Inflammatory macrophage (primary cell): ENCODE results near the gene MRPL36.
"Not testable (repeated sequence)": the region's sequence is repeated elsewhere in the genome, so short reads cannot be mapped to it uniquely, and the experiment has no call there.

Experiments
- DNase-seq, 2 donors: peaks; one replicate each; pipeline ENCODE4 v3.0.0-alpha.2; 2020 to 2022

Gene MRPL36

DNA sequence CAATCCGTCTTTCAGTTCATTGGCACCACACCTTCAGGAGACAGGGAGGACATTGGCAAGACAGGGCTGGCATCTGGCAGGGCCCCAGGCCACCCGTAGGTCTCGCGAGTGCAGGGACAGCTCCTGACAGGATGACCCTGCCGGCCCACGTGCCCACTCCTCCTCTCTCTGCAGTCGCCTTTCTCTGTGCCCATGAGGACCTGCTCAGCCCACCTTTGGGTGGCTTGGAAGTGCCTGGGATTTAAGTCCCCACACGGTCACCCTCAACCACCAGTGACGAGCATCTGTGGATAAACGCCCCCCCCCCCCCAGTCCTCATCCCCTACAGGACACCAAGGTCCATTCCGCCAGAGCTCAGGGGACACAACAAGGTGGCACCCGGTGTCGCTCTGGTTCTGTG is 4.1 kb downstream of the MRPL36 start:
- no peak for DNase-seq

GRCh38 chr5:1794901-1795290 is 4.7 kb downstream of the MRPL36 start:
- DNase-seq, result no peak

- no peak for DNase-seq
These were observed 5.4 kb downstream of the MRPL36 start for GRCh38 chr5:1793966-1794900.

DNA sequence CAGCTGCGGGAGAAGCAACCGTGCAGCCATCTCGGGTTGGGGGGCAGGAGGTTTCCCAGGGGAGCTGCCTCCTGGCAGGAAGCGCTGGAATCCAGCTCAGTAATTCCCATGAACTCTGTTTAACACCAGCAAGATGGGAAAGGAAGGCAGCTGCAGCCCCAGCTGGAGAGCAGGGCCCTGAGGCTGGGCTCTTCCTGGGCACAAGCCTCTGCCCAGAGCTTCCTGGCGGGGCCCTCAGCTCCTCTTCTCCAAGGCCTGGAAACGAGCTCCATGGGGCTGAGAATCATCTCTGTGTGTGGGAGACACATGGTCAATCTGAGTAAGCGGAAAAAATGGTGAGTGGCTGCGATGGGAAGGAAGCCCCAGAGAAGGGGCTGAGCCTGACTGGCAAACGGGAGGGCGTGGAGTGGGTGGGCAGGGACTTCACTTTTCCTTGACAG is 6.3 kb downstream of the MRPL36 start:
- peak; percentile 16 to 58 for DNase-seq

DNA sequence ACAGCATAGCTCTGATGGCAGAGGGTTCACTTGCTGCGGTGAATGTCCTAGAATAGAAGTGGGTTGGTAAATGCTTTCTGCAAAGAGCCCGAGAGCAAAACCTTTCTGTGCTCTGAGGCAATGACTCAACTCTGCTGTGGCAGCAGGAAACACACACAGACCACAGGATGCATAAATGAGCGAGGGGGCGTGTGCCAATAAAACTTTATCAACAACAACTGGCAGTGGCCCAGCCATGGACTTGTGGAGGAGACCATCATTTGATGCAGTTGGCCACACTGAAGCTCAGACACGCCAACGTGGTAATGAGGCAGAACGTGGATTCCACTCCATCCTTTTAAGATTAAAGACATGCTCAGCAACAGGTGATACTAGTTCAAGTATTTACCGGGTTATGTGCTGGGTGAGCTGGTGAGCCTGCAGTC is 6.8 kb downstream of the MRPL36 start:
- peak; percentile 17 to 50 for DNase-seq

DNA sequence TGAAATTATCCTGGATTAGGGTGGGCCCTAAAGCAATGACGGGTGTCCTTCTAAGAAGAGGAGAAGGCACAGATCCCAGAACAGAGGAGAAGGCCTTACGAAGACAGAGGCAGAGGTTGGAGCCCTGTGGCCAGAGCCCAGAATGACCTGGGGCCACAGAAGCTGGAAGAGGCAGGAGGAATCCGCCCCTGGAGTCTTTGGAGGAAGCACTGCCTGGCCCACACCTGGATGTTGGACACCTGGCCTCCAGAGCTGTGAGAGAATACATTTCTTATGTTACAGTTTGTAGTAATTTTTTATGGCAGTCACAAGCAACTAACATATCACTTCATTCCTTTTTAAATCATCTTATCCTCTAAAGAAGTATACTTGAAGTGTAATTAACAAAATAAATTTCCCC is 8.5 kb downstream of the MRPL36 start:
- no peak for DNase-seq

GRCh38 chr5:1789834-1790471 is 9.7 kb downstream of the MRPL36 start:
- DNase-seq, result no peak

GRCh38 chr5:1789438-1789833 is 10.2 kb downstream of the MRPL36 start:
- not testable (repeated sequence) for DNase-seq

GRCh38 chr5:1788828-1789227 is 10.8 kb downstream of the MRPL36 start:
- no peak for DNase-seq

DNA sequence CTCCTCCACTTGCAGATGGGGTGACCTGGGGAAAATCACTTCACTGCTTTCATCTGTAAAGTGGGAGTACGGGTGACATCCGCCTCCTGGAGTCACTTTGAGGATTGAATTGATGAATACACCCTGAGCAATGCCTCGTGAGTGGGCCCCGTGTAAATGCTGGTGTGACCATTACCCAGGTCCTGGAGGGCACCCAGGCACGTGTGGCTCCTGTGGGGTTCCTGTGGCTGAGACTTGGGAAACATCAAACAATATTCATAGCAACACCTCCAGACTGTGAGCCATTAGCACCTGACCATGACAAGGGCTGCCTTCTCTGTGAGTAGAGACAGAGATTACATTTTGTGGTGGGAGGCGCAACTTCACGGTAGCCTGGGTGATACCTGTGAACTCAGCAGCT is 11.4 kb downstream of the MRPL36 start:
- no peak for DNase-seq

DNA sequence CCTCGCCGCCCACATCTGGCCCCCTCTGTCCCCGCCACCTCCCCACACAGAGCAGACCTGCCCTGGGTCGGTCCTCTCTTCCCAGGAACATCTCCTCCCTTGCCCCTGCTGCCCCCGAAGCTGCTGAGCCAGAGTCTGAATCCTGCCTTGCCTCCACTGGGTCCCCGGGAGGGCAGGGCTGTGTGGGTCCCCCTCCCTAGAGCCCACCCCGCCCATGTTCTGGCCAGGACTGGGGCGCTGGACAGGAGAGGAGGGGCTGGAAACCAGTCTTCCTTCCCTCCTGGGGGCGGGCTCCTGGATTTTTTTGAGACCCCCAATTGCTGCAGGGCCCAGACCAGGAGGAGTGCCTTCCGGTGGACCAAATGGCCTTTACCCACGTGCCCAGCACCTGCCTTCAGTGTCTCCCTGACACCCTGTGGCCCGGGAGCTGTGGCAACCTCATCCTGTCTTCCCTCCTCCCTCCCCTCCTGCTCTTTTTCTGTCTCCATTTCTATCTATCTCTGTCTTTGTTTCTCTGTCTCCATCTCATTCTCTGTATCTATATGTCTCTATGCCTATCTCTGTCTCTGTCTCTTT is 12.1 kb downstream of the MRPL36 start:
- DNase-seq, result no peak

DNA sequence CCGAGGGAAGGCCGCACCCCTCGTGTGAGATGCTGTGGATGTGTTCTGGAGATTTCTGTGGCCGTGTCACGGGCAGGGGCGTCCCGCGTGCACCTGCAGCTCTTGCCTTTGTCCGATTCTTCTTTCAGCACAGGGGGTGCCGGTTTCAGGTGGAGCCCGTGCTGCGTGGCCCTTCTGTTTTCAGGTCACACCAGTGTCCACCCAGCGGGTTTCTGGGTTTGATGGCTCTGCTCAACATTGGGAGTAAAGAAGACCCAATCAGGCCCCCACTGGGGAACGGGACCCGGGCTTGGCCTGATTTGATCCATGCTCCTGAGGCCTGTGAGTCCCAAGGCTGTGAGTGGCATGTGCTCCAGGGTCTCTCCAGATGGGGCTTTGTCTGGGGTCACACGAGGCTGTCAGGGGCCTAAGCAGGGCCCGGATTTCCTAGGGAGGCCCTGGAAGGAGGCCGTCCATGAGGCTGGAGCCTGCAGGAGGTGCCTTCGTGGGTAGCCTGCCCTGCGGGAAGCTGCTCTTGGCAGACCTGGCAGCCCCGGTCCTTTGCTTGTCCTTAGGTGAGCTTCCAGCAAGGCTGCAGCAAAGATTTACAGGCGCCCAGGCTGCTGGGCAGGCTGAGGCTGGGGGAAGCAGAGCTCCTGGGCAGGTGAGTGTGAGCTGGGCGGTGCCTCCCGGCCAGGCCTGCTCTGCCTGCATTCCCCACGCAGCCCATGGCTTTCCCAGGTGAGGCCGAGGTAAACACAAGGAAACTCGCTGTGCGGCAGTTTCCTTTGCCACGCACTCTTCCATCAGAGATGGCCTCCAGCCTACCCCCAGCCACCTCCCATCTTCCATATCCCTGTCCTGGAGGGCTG is 12.8 kb downstream of the MRPL36 start:
- no peak for DNase-seq

DNA sequence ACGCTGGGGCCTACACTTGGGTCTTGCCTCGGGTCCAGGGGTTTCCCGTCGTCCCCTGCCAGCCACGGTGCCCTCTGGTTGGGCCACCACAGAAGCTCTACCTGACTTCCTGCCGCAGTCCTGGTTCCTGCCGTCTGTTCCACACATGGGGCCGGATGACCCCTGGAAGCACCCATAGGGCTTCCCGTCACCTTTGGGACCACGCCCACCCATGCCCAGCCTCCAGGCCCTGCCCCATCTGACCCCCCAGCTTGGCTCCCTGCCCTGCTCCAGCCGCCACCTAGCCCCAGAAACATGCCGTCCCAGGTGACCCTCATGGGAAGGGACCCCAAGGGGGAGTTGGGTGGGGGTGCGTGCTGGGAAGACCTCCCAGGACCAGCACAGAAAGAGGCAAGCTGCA is 13.7 kb downstream of the MRPL36 start:
- no peak for DNase-seq

DNA sequence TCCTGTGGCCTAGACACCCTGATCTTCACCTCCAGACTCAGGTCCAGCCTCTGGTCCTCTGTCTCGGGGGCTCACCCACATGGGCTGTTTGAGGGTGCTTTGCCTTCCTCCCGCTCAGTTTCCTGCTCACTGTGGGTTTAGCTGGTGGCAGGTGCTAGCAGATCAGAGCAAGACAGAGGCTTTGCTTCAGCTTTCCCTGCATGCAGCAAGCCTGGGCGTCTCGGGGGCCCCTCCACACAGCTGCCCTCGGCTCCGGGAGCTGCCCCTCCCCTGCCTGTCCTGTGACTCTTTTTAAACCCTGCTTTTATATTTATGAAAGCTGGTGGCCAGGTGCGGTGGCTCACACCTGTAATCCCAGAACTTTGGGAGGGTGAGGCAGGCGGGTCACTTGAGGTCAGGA is 14.6 kb downstream of the MRPL36 start:
- DNase-seq, result no peak

DNA sequence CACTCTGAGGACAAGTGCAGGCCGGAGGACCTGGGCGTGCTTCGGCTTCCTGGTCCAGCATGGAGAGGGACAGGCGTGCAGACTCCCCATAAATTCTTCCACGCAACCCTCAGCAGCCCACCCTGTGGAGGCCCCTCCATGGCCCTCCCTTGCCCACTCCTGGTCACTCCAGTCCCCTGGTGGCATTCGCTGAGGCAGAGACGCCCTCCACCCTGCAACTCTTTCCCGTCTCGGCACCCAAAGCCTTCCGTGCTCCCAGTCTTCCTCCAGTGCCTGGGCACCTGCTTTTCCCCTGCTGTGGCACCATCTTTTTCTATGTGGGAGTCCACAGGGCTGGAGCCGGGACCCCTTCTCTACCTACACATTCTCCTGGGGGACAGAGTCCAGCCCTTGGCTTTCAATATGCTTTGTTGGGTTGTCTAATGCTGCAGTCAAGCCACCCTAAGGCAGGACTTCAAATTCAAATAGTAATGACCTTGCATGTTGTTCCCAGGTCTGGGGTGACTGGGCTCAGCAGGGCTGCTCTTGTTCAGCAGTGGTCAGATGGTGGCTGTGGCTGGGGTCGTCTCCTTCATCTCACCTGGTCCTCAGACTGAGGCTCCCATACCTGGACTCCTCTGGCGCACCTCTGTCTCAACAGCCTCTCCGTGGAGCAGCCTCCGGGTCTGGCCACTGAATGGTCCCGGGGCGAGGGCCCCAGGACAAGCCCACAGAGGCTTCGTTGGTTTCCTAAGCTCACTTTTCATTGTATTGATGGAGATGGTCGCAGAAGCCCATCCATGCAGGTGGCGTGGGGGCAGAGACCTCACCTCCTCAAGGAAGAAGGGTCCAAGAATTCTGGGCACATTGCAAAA is 15.2 kb downstream of the MRPL36 start:
- no peak for DNase-seq

GRCh38 chr5:1783216-1783554 is 16.5 kb downstream of the MRPL36 start:
- no peak for DNase-seq

- DNase-seq, result no peak
These were observed 17.0 kb downstream of the MRPL36 start for GRCh38 chr5:1782385-1783215.

DNA sequence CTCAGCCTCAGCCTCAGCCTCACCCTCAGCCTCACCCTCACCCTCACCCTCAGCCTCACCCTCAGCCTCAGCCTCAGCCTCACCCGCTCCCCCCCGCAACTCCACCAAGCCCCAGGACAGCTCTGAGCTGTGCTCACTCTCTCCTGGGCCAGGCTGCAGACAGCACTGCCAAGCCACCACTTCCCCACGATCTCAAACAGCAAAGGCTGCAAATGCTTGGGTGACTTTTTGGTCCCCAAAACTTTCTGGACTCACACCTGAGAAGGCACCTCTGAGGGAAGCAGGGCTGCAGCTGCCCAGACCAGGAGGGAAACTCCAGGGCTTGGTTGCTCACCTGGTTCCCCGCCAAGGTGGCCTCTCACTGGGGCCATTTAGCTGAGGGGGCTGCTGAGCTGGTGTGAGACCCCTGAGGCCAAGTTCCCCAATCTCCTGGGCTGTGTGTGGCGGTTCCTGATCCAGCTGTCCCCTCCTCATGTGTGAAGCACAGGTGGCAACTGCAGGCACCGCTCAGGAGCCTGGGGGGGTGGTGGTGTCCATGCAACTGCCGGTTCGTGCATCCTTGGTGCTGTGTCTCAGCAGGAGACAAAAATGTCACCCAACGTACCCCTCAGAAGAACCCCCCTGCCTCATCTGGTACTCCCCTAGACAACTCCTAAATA is 17.8 kb downstream of the MRPL36 start:
- DNase-seq, result no peak

- no peak for DNase-seq
These were observed 18.5 kb downstream of the MRPL36 start for GRCh38 chr5:1781107-1781506.

DNA sequence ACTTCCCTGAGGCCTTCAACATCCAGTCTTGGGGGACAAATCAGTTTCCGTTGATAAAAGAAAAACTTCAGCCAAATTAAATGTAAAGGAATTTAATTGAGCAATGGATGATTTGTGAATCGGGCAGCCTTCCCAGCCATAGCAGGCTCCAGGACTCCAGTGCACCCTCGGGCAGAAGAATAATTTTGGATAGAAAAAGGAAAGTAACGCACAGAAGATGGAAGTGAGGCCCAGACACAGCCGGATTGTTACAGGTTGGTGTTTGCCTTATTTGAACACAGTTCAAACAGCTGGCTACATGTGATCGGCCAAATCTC is 19.1 kb downstream of the MRPL36 start:
- DNase-seq, result no peak
